Adrenal gland (tissue), 12 donors: Measurements from ENCODE around the gene CFAP141. TPM values are rescaled to one million over a fixed set of nuclear protein-coding genes. Genes with fewer than 3 reads are reported as not detected.
A peak's percentile ranks its signal among the peaks of the same experiment; 100 is the strongest.

Experiments used
- DNase-seq, 7 donors: peaks; one replicate each; pipeline ENCODE4 v3.0.0-alpha.2; 2019 to 2020
- H3K27ac ChIP-seq, 5 donors: fragments of 200-600 bp; sonication (generic) in 4 of 5; 1 replicate in 3 of 5; 2 replicates in 2 of 5; pipeline versions ENCODE4 v1.5.1 to v1.8.0; 2016 to 2020; ENCODE audit warnings: mild to moderate bottlenecking in 1 of 5
- H3K27me3 ChIP-seq: fragments of 200-600 bp; 2 replicates; pipeline ENCODE4 v1.8.0; 2021
- H3K36me3 ChIP-seq, 2 donors: fragments of 200-600 bp; replicated peaks in 1 of 2; 1 replicate in 1 of 2; 2 replicates in 1 of 2; pipeline versions ENCODE4 v1.5.1 to v1.8.0; 2018 to 2022
- H3K4me1 ChIP-seq, 2 donors: fragments of 200-600 bp; replicated peaks in 1 of 2; 1 replicate in 1 of 2; 2 replicates in 1 of 2; pipeline versions ENCODE4 v1.5.1 to v1.8.0; 2018 to 2021
- H3K4me3 ChIP-seq, 4 donors: fragments of 200-600 bp; sonication (generic) in 3 of 4; one replicate each; pipeline ENCODE4 v1.5.1; 2016 to 2018
- H3K9me3 ChIP-seq, 3 donors: fragments of 200-600 bp; sonication (generic) in 1 of 3; replicated peaks in 1 of 3; 1 replicate in 2 of 3; 2 replicates in 1 of 3; pipeline versions ENCODE4 v1.5.1 to v1.8.0; 2016 to 2021
- POLR2A ChIP-seq, 2 donors: fragments of 450-650 bp; IDR thresholded peaks; one replicate each; pipeline ENCODE4 v1.6.1; 2017; ENCODE audit warnings: antibody characterized with exemption in 2 of 2, mild to moderate bottlenecking in 2 of 2, moderate library complexity in 1 of 2
- WGBS, 4 donors: extraction: QIAGEN DNeasy Blood & Tissue Kit in 2 of 4; methylation state at CpG; one replicate each; pipeline versions ENCODE4 v1.1.5 to v1.1.7; 2013 to 2017; 5-methylcytosine and 5-hydroxymethylcytosine counted together
- intact Hi-C, 2 donors: fragments of 100-400 bp; cut with DNase I; formaldehyde crosslinking; loops; one replicate each; pipeline versions ENCODE4 v1.14.1 to v1.15.0; 2022 to 2023
- polyA plus RNA-seq, 3 donors: library from polyadenylated mRNA; stranded (reverse); fragments of 200-250 nt in 2 of 3; fragments of 350-450 nt in 1 of 3; fragmentation: Illumina TruSeq in 1 of 3; extraction: RNeasy Lipid Tissue Mini Kit (QIAGEN cat#74804) in 1 of 3; gene quantifications; one replicate each; pipeline ENCODE4 v1.2.3, GENCODE V29; 2013 to 2014
- total RNA-seq, 9 donors: library from RNA; depleted of rRNA in 4 of 9; stranded (reverse); fragments of >200 nt in 4 of 9; fragments of 120-200 nt in 1 of 9; fragmentation: NEBNext Ultra II Directional in 1 of 9; extraction: Animal tissue kit (Norgen Biotek cat#: 25700) in 1 of 9; gene quantifications; one replicate each; pipeline versions ENCODE4 v1.1.0 to v1.2.4, GENCODE V29; 2013 to 2023
- TF ChIP-seq, protein P1 (sequence below), 6 experiments: fragments of 450-650 bp in 4 of 6; fragments of 200-600 bp in 2 of 6; sonication (generic) in 1 of 6; IDR thresholded peaks; 1 replicate in 5 of 6; 2 replicates in 1 of 6; pipeline versions ENCODE4 v1.5.1 to v1.8.0; 2016 to 2021; ENCODE audit warnings: antibody characterized with exemption in 6 of 6, mild to moderate bottlenecking in 2 of 6, moderate library complexity in 1 of 6
- donor health status: healthy with polysubstance abuse.
- donor health status: Bipolar disorder and iron deficiency.
- donor health status: DM: yes; HTN: yes; CAD: no.
- donor health status: DM: no; HTN: no; CAD: no.
- donor health status: DM: no; HTN: no; CAD: no.
- donor health status: DM: yes; HTN: yes; CAD: no.

CFAP141 gene
- total and polyA plus RNA-seq, 12 donors: 0.51 TPM; not detected in 11

DNA sequence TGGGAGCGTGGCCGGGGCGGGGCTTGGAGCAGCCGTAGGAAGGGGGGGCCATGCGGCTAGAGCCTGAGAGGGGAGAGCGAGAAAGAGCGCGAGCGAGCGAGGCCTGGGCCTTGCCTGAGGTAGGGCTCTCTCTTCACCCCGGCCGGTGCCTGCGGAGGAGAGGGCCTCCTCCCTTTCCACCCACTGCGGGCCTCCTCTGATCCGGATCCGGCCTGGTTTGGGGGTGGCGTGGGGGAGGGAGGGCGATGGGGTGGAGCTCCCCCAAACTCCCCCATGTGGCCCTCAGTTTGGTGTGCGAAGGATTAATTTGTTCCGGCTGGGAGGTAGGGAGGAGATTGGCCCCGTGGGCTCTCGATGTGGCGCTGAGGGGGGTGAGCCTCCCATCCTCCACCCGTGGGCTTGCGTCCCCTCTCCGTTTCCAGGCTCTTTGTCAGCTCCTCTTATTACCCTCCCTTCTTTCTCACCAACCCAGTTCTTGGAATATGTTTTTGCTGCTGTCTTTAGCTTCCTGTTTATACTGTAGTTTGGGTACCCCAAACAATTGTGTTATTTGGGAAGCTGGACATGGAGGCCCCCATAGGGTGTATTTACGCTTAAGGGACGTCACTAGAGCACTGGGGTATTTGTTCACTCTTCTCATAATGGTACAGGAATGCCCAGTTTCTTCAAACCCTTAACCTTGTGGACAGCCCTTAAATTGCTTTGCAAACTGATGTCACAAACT lies 15.3 kb upstream of the CFAP141 start:
- intact Hi-C loops: no loop called here
- Histone ChIP-seq H3K4me1 (peaks cover 30 to 57% of the 10 kb centered on the region in 2 donors), H3K27me3 (no peaks in the 10 kb centered on the region), H3K27ac (peak overlapping the region; percentile 86 to 100 (median 90)), H3K9me3 (no peaks in the 10 kb centered on the region), H3K4me3 (peak overlapping the region; percentile 1 to 93 (median 48)), H3K36me3 (peaks cover 0 to 35% of the 10 kb centered on the region in 2 donors)
- TF ChIP-seq, protein P1, sequence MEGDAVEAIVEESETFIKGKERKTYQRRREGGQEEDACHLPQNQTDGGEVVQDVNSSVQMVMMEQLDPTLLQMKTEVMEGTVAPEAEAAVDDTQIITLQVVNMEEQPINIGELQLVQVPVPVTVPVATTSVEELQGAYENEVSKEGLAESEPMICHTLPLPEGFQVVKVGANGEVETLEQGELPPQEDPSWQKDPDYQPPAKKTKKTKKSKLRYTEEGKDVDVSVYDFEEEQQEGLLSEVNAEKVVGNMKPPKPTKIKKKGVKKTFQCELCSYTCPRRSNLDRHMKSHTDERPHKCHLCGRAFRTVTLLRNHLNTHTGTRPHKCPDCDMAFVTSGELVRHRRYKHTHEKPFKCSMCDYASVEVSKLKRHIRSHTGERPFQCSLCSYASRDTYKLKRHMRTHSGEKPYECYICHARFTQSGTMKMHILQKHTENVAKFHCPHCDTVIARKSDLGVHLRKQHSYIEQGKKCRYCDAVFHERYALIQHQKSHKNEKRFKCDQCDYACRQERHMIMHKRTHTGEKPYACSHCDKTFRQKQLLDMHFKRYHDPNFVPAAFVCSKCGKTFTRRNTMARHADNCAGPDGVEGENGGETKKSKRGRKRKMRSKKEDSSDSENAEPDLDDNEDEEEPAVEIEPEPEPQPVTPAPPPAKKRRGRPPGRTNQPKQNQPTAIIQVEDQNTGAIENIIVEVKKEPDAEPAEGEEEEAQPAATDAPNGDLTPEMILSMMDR (IDR thresholded peaks at IDR 0.05): no peak
- peak in 1 of 2 donors; percentile 7 for TF ChIP-seq POLR2A (IDR thresholded peaks at IDR 0.05)
- peak; percentile 61 to 81 (median 71) for DNase-seq
- 0 to 1% (median 0%) methylated on average over 10 to 28 of the region's 28 CpGs for WGBS, 4 donors

DNA sequence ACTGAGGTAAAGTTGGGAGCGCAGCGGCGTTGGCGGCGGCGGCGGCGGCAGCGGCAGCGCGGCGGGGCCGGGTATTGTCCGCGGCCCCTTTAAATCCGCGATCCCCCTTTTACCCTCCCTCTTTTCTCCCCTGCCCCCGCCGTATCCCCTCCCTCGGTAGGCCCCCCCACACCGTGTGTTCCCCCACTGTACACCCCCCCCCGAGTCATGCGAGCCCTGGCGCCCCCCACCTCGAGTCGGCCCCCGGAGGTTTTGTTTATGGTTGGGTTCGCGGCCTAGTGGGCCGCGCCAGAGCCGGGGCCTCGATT lies 14.8 kb upstream of the CFAP141 start:
- TF ChIP-seq, protein P1 (IDR thresholded peaks at IDR 0.05): no peak
- TF ChIP-seq POLR2A (IDR thresholded peaks at IDR 0.05): no peak
- WGBS, 4 donors: 0 to 1% methylated on average over 6 to 32 of the region's 33 CpGs; no CpG with 5 or more reads in 2 of the 4 donors
- intact Hi-C loops: no loop called here
- Histone ChIP-seq H3K36me3 (peaks cover 0 to 30% of the 10 kb centered on the region in 2 donors), H3K9me3 (no peaks in the 10 kb centered on the region), H3K27ac (peak overlapping the region; percentile 86 to 100 (median 90)), H3K27me3 (no peaks in the 10 kb centered on the region), H3K4me3 (peak overlapping the region; percentile 1 to 93 (median 48)), H3K4me1 (peaks cover 30 to 57% of the 10 kb centered on the region in 2 donors)
- no peak for DNase-seq

DNA sequence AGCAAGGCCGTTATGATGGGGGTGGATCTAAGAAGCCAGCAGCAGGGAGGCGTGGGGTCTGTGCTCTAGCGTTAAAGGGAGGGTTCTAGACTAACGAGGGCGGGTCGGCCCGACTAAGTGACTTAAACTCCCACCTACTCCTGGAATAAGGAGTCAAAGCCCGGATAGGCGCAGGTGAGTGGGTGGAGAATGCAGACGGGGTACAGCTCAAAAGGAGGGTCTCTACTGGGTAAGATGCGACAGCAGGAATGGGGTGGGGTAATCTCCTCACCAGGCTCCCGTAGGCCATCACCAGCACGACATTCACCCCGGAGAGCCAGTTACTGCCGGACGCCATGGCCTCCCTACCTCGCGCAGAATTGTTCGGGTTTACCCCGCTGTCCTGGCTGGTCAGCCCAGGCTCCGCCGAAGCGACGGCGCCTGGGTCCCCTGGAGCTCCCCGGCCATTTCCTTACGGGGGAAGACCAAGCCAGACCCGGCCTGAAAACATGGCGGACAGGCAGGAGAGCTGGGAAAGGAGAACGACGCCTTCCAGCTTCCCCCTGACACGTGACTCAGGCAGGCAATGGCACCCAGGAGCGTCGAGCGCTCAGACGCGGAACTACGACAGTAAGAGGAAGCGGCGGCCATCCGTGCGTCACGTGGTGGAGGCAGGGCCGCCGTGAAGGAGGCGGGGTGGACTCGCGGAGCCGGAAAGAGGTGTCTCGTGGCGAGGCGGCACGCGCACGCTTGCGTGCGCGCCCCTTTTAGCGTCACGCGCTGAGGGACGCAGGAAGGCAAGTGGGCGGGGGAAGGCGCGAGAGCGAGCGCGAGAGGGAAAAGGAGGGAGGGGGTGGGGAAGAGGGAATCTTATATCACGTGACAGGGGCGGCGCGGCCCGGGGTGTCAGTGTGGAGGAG lies 14.2 kb upstream of the CFAP141 start, which contains the start of gene UBAP2L:
Gene UBAP2L (plus strand): TSS at position 885 of the 899 bp plus-strand sequence. CDS start 4,169 bp downstream, outside the sequence.
- peaks cover 30 to 57% of the 10 kb centered on the region in 2 donors for H3K4me1 ChIP-seq
- intact Hi-C loops: no loop called here

More for the DNA sequence above, 14.2 kb upstream of the CFAP141 start, which contains the start of gene UBAP2L:
- peak; percentile 81 to 98 for TF ChIP-seq POLR2A (IDR thresholded peaks at IDR 0.05)
- TF ChIP-seq, protein P1 (IDR thresholded peaks at IDR 0.05): no peak
- Histone ChIP-seq H3K36me3 (peaks cover 0 to 24% of the 10 kb centered on the region in 2 donors), H3K9me3 (no peaks in the 10 kb centered on the region), H3K4me3 (peak within 1 kb of the TSS; percentile 83 to 98 (median 89)), H3K27ac (peak within 1 kb of the TSS; percentile 97 to 100 (median 100)), H3K27me3 (no peaks in the 10 kb centered on the region)
- 0 to 1% (median 0%) methylated on average over 11 to 73 of the region's 73 CpGs for WGBS, 4 donors
- peak; percentile 99 for DNase-seq
